Neural crest cell (in vitro differentiated cells): ENCODE results near the gene MBOAT2. TPM values are rescaled to one million over a fixed set of nuclear protein-coding genes. Genes with fewer than 3 reads are reported as not detected.

ENCODE experiments used
- DNase-seq: peaks from one replicate; pipeline ENCODE4 v3.0.0; 2021; ENCODE audit warnings: low read depth, mixed read lengths, low spot score
- H3K27ac Mint-ChIP-seq: one replicate; pipeline ENCODE4 v1.8.0; 2021; ENCODE audit warnings: mild to moderate bottlenecking, mixed read lengths; ENCODE audit not compliant: unreplicated experiment
- H3K27me3 Mint-ChIP-seq: 2 replicates; pipeline ENCODE4 v1.8.0; 2021; ENCODE audit warnings: low read depth, mild to moderate bottlenecking, mixed read lengths
- H3K36me3 Mint-ChIP-seq: 2 replicates; pipeline ENCODE4 v1.8.0; 2021; ENCODE audit warnings: low read depth, mild to moderate bottlenecking, mixed read lengths
- H3K4me1 Mint-ChIP-seq: 2 replicates; pipeline ENCODE4 v1.8.0; 2021; ENCODE audit warnings: mixed read lengths
- H3K4me3 Mint-ChIP-seq: one replicate; pipeline ENCODE4 v1.8.0; 2021; ENCODE audit warnings: mild to moderate bottlenecking, mixed read lengths
- H3K9me3 Mint-ChIP-seq: 2 replicates; pipeline ENCODE4 v1.8.0; 2021; ENCODE audit warnings: mixed read lengths
- CTCF ChIP-seq: fragments of 200-600 bp; sonication (generic); conservative IDR thresholded peaks from 2 replicates; pipeline ENCODE4 v1.5.0; 2021; ENCODE audit warnings: antibody characterized with exemption, mild to moderate bottlenecking
- total RNA-seq: library from RNA; stranded (reverse); gene quantifications from 2 replicates; pipeline ENCODE4 v1.2.1, GENCODE V29; 2021

Gene MBOAT2
- total RNA-seq, 1 donor from 2014 or later: 53.1 TPM

- TF ChIP-seq CTCF: no peak
- H3K36me3 Mint-ChIP-seq: no peaks in the 10 kb centered on the region
- H3K4me3 Mint-ChIP-seq: no peak overlapping the region
- peaks cover 3% of the 10 kb centered on the region for H3K4me1 Mint-ChIP-seq
- no peak overlapping the region for H3K27ac Mint-ChIP-seq
- no peaks in the 10 kb centered on the region for H3K9me3 Mint-ChIP-seq
- no peaks in the 10 kb centered on the region for H3K27me3 Mint-ChIP-seq
- DNase-seq: no peak
Measured at GRCh38 chr2:8870441-8870840, 133.0 kb downstream of the MBOAT2 start.

- no peak overlapping the region for H3K27ac Mint-ChIP-seq
- no peak for TF ChIP-seq CTCF
- H3K36me3 Mint-ChIP-seq: peaks cover 10% of the 10 kb centered on the region
- H3K4me3 Mint-ChIP-seq: no peak overlapping the region
- H3K9me3 Mint-ChIP-seq: no peaks in the 10 kb centered on the region
- H3K27me3 Mint-ChIP-seq: no peaks in the 10 kb centered on the region
- no peak for DNase-seq
- no peaks in the 10 kb centered on the region for H3K4me1 Mint-ChIP-seq
Measured at GRCh38 chr2:8867363-8867762, 136.1 kb downstream of the MBOAT2 start.

- Mint-ChIP-seq H3K36me3 (peaks cover 15% of the 10 kb centered on the region), H3K4me3 (no peak overlapping the region), H3K9me3 (no peaks in the 10 kb centered on the region), H3K27ac (peak overlapping the region; percentile 40), H3K4me1 (no peaks in the 10 kb centered on the region), H3K27me3 (no peaks in the 10 kb centered on the region)
- no peak for DNase-seq
- no peak for TF ChIP-seq CTCF
Measured at GRCh38 chr2:8863331-8863953, 140.0 kb downstream of the MBOAT2 start.

- Mint-ChIP-seq H3K36me3 (peaks cover 18% of the 10 kb centered on the region), H3K4me3 (no peak overlapping the region), H3K9me3 (no peaks in the 10 kb centered on the region), H3K4me1 (no peaks in the 10 kb centered on the region), H3K27me3 (no peaks in the 10 kb centered on the region), H3K27ac (no peak overlapping the region)
- DNase-seq: no peak
- TF ChIP-seq CTCF: no peak
Measured at GRCh38 chr2:8862230-8862629, 141.3 kb downstream of the MBOAT2 start.

- no peak overlapping the region for H3K27ac Mint-ChIP-seq
- TF ChIP-seq CTCF: no peak
- H3K4me1 Mint-ChIP-seq: no peaks in the 10 kb centered on the region
- no peaks in the 10 kb centered on the region for H3K27me3 Mint-ChIP-seq
- H3K36me3 Mint-ChIP-seq: peaks cover 18% of the 10 kb centered on the region
- H3K9me3 Mint-ChIP-seq: no peaks in the 10 kb centered on the region
- DNase-seq: no peak
- no peak overlapping the region for H3K4me3 Mint-ChIP-seq
Measured at GRCh38 chr2:8861797-8862196, 141.7 kb downstream of the MBOAT2 start.

GRCh38 chr2:8860239-8860638 lies 143.2 kb downstream of the MBOAT2 start:
- no peak overlapping the region for H3K4me3 Mint-ChIP-seq
- H3K9me3 Mint-ChIP-seq: no peaks in the 10 kb centered on the region
- TF ChIP-seq CTCF: no peak
- H3K27me3 Mint-ChIP-seq: no peaks in the 10 kb centered on the region
- no peaks in the 10 kb centered on the region for H3K4me1 Mint-ChIP-seq
- DNase-seq: no peak
- peaks cover 19% of the 10 kb centered on the region for H3K36me3 Mint-ChIP-seq
- no peak overlapping the region for H3K27ac Mint-ChIP-seq
